ENCODE data around the gene STAU1.

STAU1 gene

GRCh38 chr20:49133571-49133970 is 54.6 kb downstream of the STAU1 start:
- Histone ChIP-seq H3K27ac (ENCODE audit: insufficient read depth, low read depth, low read length, poor library complexity, severe bottlenecking) (no peak overlapping the region), H3K27me3 (ENCODE audit: control insufficient read depth, insufficient read depth, low read length, poor library complexity, severe bottlenecking) (no peaks in the 10 kb centered on the region), H3K4me1 (ENCODE audit: control insufficient read depth, insufficient read depth, low read length) (no peaks in the 10 kb centered on the region), H3K4me3 (ENCODE audit: insufficient read depth, low read depth, low read length) (no peak overlapping the region), H3K36me3 (ENCODE audit: control insufficient read depth, insufficient read depth, low read length) (no peaks in the 10 kb centered on the region), H3K9me3 (ENCODE audit: control insufficient read depth, low read length) (no peaks in the 10 kb centered on the region)
- WGBS, 2 experiments: 88 to 90% methylated on average over 3 of the region's 3 CpGs

GRCh38 chr20:49132995-49133478 is 55.1 kb downstream of the STAU1 start:
- no peaks in the 10 kb centered on the region for H3K4me1 ChIP-seq (ENCODE audit: control insufficient read depth, insufficient read depth, low read length)
- no peaks in the 10 kb centered on the region for H3K27me3 ChIP-seq (ENCODE audit: control insufficient read depth, insufficient read depth, low read length, poor library complexity, severe bottlenecking)
- H3K36me3 ChIP-seq (ENCODE audit: control insufficient read depth, insufficient read depth, low read length): no peaks in the 10 kb centered on the region
- no peak overlapping the region for H3K4me3 ChIP-seq (ENCODE audit: insufficient read depth, low read depth, low read length)
- 68 to 71% methylated on average over 5 of the region's 5 CpGs for WGBS, 2 experiments
- H3K27ac ChIP-seq (ENCODE audit: insufficient read depth, low read depth, low read length, poor library complexity, severe bottlenecking): no peak overlapping the region
- no peaks in the 10 kb centered on the region for H3K9me3 ChIP-seq (ENCODE audit: control insufficient read depth, low read length)

- Histone ChIP-seq H3K27me3 (ENCODE audit: control insufficient read depth, insufficient read depth, low read length, poor library complexity, severe bottlenecking) (no peaks in the 10 kb centered on the region), H3K27ac (ENCODE audit: insufficient read depth, low read depth, low read length, poor library complexity, severe bottlenecking) (no peak overlapping the region), H3K4me3 (ENCODE audit: insufficient read depth, low read depth, low read length) (no peak overlapping the region), H3K9me3 (ENCODE audit: control insufficient read depth, low read length) (no peaks in the 10 kb centered on the region), H3K36me3 (ENCODE audit: control insufficient read depth, insufficient read depth, low read length) (peaks cover 26% of the 10 kb centered on the region), H3K4me1 (ENCODE audit: control insufficient read depth, insufficient read depth, low read length) (no peaks in the 10 kb centered on the region)
- 96 to 98% methylated on average over 10 of the region's 10 CpGs for WGBS, 2 experiments
Measured at GRCh38 chr20:49123982-49124381, 64.2 kb downstream of the STAU1 start.

- Histone ChIP-seq H3K4me3 (ENCODE audit: insufficient read depth, low read depth, low read length) (no peak overlapping the region), H3K27me3 (ENCODE audit: control insufficient read depth, insufficient read depth, low read length, poor library complexity, severe bottlenecking) (no peaks in the 10 kb centered on the region), H3K27ac (ENCODE audit: insufficient read depth, low read depth, low read length, poor library complexity, severe bottlenecking) (no peak overlapping the region), H3K4me1 (ENCODE audit: control insufficient read depth, insufficient read depth, low read length) (no peaks in the 10 kb centered on the region), H3K9me3 (ENCODE audit: control insufficient read depth, low read length) (no peaks in the 10 kb centered on the region), H3K36me3 (ENCODE audit: control insufficient read depth, insufficient read depth, low read length) (peaks cover 37% of the 10 kb centered on the region)
- 87 to 90% methylated on average over 13 of the region's 13 CpGs for WGBS, 2 experiments
Measured at GRCh38 chr20:49122920-49123319, 65.2 kb downstream of the STAU1 start.

GRCh38 chr20:49119988-49120387 is 68.1 kb downstream of the STAU1 start:
- Histone ChIP-seq H3K27ac (ENCODE audit: insufficient read depth, low read depth, low read length, poor library complexity, severe bottlenecking) (no peak overlapping the region), H3K4me1 (ENCODE audit: control insufficient read depth, insufficient read depth, low read length) (no peaks in the 10 kb centered on the region), H3K36me3 (ENCODE audit: control insufficient read depth, insufficient read depth, low read length) (peaks cover 47% of the 10 kb centered on the region), H3K4me3 (ENCODE audit: insufficient read depth, low read depth, low read length) (no peak overlapping the region), H3K27me3 (ENCODE audit: control insufficient read depth, insufficient read depth, low read length, poor library complexity, severe bottlenecking) (no peaks in the 10 kb centered on the region), H3K9me3 (ENCODE audit: control insufficient read depth, low read length) (no peaks in the 10 kb centered on the region)
- WGBS, 2 experiments: 95 to 98% methylated on average over 7 of the region's 7 CpGs

DNA sequence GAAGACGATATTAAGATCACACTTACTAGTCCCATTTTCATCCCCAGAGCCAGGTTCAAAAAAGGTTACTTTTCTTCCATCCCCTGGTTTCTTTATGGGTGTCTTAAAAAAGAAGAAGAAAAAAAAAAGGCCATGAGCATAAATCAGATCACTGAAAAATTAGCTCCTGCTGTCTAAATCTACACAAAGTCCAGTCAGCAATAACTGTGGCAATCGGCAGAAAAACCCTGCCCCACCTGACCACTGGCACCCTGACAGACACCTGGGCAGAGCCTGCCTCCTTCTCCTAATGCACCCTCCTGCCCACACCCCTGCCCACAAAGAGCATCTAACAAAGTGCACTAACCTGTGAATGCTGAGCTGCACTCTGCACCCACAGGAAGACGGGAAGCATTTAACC is 69.8 kb downstream of the STAU1 start:
- no peaks in the 10 kb centered on the region for H3K9me3 ChIP-seq (ENCODE audit: control insufficient read depth, low read length)
- WGBS, 2 experiments: 98% methylated on average over 3 of the region's 3 CpGs
- no peaks in the 10 kb centered on the region for H3K27me3 ChIP-seq (ENCODE audit: control insufficient read depth, insufficient read depth, low read length, poor library complexity, severe bottlenecking)
- no peaks in the 10 kb centered on the region for H3K4me1 ChIP-seq (ENCODE audit: control insufficient read depth, insufficient read depth, low read length)
- H3K27ac ChIP-seq (ENCODE audit: insufficient read depth, low read depth, low read length, poor library complexity, severe bottlenecking): no peak overlapping the region
- peaks cover 45% of the 10 kb centered on the region for H3K36me3 ChIP-seq (ENCODE audit: control insufficient read depth, insufficient read depth, low read length)
- H3K4me3 ChIP-seq (ENCODE audit: insufficient read depth, low read depth, low read length): no peak overlapping the region

DNA sequence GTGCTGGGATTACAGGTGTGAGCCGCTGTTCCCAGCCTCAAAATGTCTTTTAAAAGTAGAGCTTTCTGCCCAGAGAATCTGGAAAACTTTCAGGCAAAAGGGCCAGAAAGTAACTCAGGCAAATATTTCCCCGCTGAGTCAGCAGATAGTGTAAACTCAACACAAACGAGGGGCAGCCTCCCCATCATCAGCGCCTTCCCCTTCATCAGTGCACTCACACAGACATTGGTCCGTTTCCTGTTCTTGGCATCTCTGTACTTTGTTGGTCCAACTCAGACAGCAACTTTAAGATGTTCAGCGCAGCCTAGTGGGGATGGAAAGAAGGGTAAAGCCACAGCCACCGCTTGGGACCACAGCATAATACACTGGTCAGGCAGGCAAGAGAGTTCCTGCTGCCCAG is 72.6 kb downstream of the STAU1 start:
- Histone ChIP-seq H3K4me1 (ENCODE audit: control insufficient read depth, insufficient read depth, low read length) (no peaks in the 10 kb centered on the region), H3K4me3 (ENCODE audit: insufficient read depth, low read depth, low read length) (no peak overlapping the region), H3K27me3 (ENCODE audit: control insufficient read depth, insufficient read depth, low read length, poor library complexity, severe bottlenecking) (no peaks in the 10 kb centered on the region), H3K36me3 (ENCODE audit: control insufficient read depth, insufficient read depth, low read length) (peaks cover 36% of the 10 kb centered on the region), H3K27ac (ENCODE audit: insufficient read depth, low read depth, low read length, poor library complexity, severe bottlenecking) (no peak overlapping the region), H3K9me3 (ENCODE audit: control insufficient read depth, low read length) (no peaks in the 10 kb centered on the region)
- WGBS, 2 experiments: 93 to 94% methylated on average over 7 of the region's 7 CpGs

DNA sequence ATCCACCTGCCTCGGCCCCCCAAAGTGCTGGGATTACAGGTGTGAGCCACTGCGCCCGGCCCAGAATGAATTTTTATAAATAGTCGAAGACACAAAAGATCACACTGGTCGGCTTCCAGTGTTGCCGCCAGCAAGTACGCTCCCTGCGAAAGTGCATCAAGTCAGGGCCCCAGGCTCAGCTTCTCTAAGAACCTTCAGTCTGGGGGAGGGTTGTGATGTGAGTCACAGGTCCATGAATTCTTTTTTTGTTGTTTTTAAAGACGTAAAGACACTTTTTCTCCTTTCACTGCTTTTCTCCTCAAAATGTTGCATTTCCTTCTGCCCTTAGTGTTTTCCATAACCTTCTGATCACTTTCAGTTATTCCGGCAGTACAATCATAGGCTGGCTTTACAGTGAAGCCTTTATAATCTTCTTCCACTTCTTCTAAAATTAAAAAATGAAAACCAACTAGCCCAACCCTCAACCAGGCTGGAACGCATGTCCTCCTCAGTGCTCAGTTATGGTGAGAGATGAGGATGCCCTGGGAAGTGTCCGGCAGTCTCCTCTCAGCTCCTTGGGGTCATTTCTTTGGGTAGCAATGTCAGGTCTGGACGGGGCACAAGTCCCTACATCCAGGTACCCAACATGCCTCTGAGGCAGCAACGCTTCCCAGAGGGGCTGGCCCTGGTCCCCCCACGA is 75.4 kb downstream of the STAU1 start:
- H3K27me3 ChIP-seq (ENCODE audit: control insufficient read depth, insufficient read depth, low read length, poor library complexity, severe bottlenecking): no peaks in the 10 kb centered on the region
- WGBS, 2 experiments: 92 to 94% methylated on average over 15 of the region's 15 CpGs
- no peak overlapping the region for H3K27ac ChIP-seq (ENCODE audit: insufficient read depth, low read depth, low read length, poor library complexity, severe bottlenecking)
- H3K4me3 ChIP-seq (ENCODE audit: insufficient read depth, low read depth, low read length): no peak overlapping the region
- peaks cover 13% of the 10 kb centered on the region for H3K36me3 ChIP-seq (ENCODE audit: control insufficient read depth, insufficient read depth, low read length)
- H3K4me1 ChIP-seq (ENCODE audit: control insufficient read depth, insufficient read depth, low read length): no peaks in the 10 kb centered on the region
- H3K9me3 ChIP-seq (ENCODE audit: control insufficient read depth, low read length): no peaks in the 10 kb centered on the region

- Histone ChIP-seq H3K9me3 (ENCODE audit: control insufficient read depth, low read length) (no peaks in the 10 kb centered on the region), H3K36me3 (ENCODE audit: control insufficient read depth, insufficient read depth, low read length) (peaks cover 5% of the 10 kb centered on the region), H3K27me3 (ENCODE audit: control insufficient read depth, insufficient read depth, low read length, poor library complexity, severe bottlenecking) (no peaks in the 10 kb centered on the region), H3K4me1 (ENCODE audit: control insufficient read depth, insufficient read depth, low read length) (no peaks in the 10 kb centered on the region), H3K27ac (ENCODE audit: insufficient read depth, low read depth, low read length, poor library complexity, severe bottlenecking) (no peak overlapping the region), H3K4me3 (ENCODE audit: insufficient read depth, low read depth, low read length) (no peak overlapping the region)
- 93 to 97% methylated on average over 6 of the region's 6 CpGs for WGBS, 2 experiments
Measured at GRCh38 chr20:49110767-49111694, 77.1 kb downstream of the STAU1 start.

GRCh38 chr20:49106328-49106727 is 81.8 kb downstream of the STAU1 start:
- H3K4me1 ChIP-seq (ENCODE audit: control insufficient read depth, insufficient read depth, low read length): no peaks in the 10 kb centered on the region
- H3K27me3 ChIP-seq (ENCODE audit: control insufficient read depth, insufficient read depth, low read length, poor library complexity, severe bottlenecking): no peaks in the 10 kb centered on the region
- peaks cover 7% of the 10 kb centered on the region for H3K36me3 ChIP-seq (ENCODE audit: control insufficient read depth, insufficient read depth, low read length)
- no peak overlapping the region for H3K27ac ChIP-seq (ENCODE audit: insufficient read depth, low read depth, low read length, poor library complexity, severe bottlenecking)
- H3K4me3 ChIP-seq (ENCODE audit: insufficient read depth, low read depth, low read length): no peak overlapping the region
- WGBS, 2 experiments: 93% methylated on average over 6 of the region's 6 CpGs
- H3K9me3 ChIP-seq (ENCODE audit: control insufficient read depth, low read length): no peaks in the 10 kb centered on the region
